OCI-LY1 (cell line): ENCODE results near the gene MVB12B.

ENCODE experiments used
- EZH2 ChIP-seq: fragments of 200-600 bp; sonication (generic), shearing (Covaris generic); IDR thresholded peaks from 2 replicates; pipeline ENCODE4 v1.8.0; 2017; ENCODE audit warnings: borderline replicate concordance, mixed run types, mild to moderate bottlenecking, antibody characterized with exemption, low read length, moderate library complexity, mixed read lengths
- TF ChIP-seq, protein P1 (sequence below): fragments of 200-600 bp; sonication (generic), shearing (Covaris generic); IDR thresholded peaks from 2 replicates; pipeline ENCODE4 v1.5.1; 2017; ENCODE audit warnings: mild to moderate bottlenecking, antibody characterized with exemption, low read length, moderate library complexity, mixed read lengths

DNA sequence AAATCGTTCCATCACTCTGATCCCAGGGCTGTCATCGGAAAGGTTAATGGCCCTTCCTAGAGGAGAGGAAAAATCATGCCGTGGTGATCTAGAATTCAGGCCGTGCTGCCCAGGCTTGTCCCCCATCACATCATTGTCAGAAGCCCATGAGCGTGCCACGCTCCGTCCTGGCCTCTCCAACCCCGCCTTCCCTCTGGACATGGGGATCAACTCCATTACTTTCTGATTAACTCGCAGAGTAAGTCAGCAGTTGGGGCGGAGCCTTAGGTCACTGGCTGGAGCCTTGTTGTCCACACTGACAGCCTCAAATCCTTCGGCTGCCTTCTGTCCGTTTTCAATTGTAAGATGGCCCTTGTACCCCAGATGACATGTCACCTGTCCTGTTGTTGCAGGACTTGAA is 75.0 kb downstream of the MVB12B start:
- TF ChIP-seq, protein P1, sequence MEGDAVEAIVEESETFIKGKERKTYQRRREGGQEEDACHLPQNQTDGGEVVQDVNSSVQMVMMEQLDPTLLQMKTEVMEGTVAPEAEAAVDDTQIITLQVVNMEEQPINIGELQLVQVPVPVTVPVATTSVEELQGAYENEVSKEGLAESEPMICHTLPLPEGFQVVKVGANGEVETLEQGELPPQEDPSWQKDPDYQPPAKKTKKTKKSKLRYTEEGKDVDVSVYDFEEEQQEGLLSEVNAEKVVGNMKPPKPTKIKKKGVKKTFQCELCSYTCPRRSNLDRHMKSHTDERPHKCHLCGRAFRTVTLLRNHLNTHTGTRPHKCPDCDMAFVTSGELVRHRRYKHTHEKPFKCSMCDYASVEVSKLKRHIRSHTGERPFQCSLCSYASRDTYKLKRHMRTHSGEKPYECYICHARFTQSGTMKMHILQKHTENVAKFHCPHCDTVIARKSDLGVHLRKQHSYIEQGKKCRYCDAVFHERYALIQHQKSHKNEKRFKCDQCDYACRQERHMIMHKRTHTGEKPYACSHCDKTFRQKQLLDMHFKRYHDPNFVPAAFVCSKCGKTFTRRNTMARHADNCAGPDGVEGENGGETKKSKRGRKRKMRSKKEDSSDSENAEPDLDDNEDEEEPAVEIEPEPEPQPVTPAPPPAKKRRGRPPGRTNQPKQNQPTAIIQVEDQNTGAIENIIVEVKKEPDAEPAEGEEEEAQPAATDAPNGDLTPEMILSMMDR = no peak
- TF ChIP-seq EZH2 = no peak
